ENCODE results near the gene NEDD8. TPM values are rescaled to one million over a fixed set of nuclear protein-coding genes. Genes with fewer than 3 reads are reported as not detected.

Gene NEDD8
- total and polyA plus RNA-seq, 10 donors: 98.6 to 237 (median 127) TPM

DNA sequence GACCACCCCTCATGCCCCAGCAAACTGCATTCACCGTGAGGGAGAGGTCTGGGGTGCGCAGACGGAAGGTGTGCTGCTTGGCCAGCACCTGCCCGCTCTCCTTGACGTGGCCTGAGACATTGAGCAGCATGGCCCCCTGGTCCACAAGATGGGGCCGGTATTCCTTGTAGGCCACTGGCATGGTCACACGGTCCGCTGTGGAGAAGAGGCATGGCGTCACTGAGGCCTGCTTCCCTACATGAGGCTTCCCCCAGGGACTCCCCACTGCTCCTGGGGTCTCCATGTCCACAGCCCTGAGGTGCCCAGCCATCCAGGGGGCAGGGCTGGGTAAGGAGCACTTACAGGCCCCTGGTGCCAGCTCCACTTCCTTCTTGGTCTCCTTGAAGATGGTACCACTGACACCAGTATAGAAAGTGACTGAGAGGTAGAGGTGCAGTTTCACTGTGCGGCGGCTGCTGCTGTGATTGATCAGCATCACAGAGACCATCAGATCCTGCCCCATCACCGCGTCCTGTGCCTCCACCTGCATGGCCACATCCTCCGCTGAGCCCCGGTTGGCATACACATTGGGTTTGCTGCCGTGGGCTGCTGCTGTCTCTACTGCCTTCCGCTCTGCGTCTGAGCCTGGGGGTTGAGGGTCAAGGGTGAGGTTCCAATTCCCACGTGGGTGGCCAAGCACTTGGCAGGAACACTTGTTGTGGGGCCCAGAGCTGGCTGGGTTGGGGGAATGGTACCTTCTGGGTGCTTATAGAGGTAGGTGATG is 22.6 kb upstream of the NEDD8 start:
- no peaks in the 10 kb centered on the region for H3K9me3 ChIP-seq
- intact Hi-C loops (cut with DNase I; ENCODE audit: low total_unique reads): no loop called here
- no peaks in the 10 kb centered on the region for H3K27me3 ChIP-seq (replicated peaks in 1 of 7)
- DNase-seq: peak; percentile 68
- peaks cover 0 to 15% (median 0%) of the 10 kb centered on the region in 6 donors for H3K4me1 ChIP-seq
- H3K27ac ChIP-seq: no peak overlapping the region
- H3K36me3 ChIP-seq: peaks cover 0 to 70% (median 6%) of the 10 kb centered on the region in 6 donors
- WGBS, 5 donors: 95 to 97% (median 95%) methylated on average over 12 to 19 of the region's 19 CpGs
- no peak overlapping the region for H3K4me3 ChIP-seq
- TF ChIP-seq, protein P1, sequence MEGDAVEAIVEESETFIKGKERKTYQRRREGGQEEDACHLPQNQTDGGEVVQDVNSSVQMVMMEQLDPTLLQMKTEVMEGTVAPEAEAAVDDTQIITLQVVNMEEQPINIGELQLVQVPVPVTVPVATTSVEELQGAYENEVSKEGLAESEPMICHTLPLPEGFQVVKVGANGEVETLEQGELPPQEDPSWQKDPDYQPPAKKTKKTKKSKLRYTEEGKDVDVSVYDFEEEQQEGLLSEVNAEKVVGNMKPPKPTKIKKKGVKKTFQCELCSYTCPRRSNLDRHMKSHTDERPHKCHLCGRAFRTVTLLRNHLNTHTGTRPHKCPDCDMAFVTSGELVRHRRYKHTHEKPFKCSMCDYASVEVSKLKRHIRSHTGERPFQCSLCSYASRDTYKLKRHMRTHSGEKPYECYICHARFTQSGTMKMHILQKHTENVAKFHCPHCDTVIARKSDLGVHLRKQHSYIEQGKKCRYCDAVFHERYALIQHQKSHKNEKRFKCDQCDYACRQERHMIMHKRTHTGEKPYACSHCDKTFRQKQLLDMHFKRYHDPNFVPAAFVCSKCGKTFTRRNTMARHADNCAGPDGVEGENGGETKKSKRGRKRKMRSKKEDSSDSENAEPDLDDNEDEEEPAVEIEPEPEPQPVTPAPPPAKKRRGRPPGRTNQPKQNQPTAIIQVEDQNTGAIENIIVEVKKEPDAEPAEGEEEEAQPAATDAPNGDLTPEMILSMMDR (IDR thresholded peaks at IDR 0.05 in 8 of 11, conservative IDR thresholded peaks at IDR 0.05 in 3 of 11): no peak
- TF ChIP-seq POLR2A (IDR thresholded peaks at IDR 0.05) (no peak), POLR2AphosphoS5 (IDR thresholded peaks at IDR 0.05) (no peak)

DNA sequence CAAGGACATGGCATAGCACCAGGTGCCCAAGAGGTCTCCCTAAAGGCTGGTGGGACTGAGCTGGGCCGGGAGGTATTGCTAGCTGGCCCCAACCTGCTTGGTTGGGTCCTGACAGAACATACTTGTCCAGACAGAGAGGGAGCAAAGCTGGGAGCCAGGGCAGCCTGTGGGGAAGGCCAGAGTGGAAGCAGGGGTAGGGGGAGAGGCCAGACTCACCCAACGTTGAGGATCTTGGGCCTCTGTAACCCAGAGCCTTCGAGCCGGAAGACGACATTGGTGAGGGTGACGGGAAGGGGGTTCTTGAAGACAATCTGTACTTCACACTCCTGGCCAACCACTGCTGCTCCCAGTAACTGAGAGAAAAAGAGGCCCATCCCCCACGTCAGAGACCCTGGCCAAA is 21.8 kb upstream of the NEDD8 start:
- intact Hi-C loops (cut with DNase I; ENCODE audit: low total_unique reads): no loop called here
- peaks cover 0 to 15% (median 0%) of the 10 kb centered on the region in 6 donors for H3K4me1 ChIP-seq
- no peaks in the 10 kb centered on the region for H3K27me3 ChIP-seq (replicated peaks in 1 of 7)
- no peak for TF ChIP-seq POLR2AphosphoS5 (IDR thresholded peaks at IDR 0.05)
- WGBS, 5 donors: 83 to 96% (median 86%) methylated on average over 7 of the region's 7 CpGs
- H3K27ac ChIP-seq: no peak overlapping the region
- peak; percentile 51 for DNase-seq
- peaks cover 0 to 66% (median 6%) of the 10 kb centered on the region in 6 donors for H3K36me3 ChIP-seq
- H3K4me3 ChIP-seq: no peak overlapping the region
- no peaks in the 10 kb centered on the region for H3K9me3 ChIP-seq

DNA sequence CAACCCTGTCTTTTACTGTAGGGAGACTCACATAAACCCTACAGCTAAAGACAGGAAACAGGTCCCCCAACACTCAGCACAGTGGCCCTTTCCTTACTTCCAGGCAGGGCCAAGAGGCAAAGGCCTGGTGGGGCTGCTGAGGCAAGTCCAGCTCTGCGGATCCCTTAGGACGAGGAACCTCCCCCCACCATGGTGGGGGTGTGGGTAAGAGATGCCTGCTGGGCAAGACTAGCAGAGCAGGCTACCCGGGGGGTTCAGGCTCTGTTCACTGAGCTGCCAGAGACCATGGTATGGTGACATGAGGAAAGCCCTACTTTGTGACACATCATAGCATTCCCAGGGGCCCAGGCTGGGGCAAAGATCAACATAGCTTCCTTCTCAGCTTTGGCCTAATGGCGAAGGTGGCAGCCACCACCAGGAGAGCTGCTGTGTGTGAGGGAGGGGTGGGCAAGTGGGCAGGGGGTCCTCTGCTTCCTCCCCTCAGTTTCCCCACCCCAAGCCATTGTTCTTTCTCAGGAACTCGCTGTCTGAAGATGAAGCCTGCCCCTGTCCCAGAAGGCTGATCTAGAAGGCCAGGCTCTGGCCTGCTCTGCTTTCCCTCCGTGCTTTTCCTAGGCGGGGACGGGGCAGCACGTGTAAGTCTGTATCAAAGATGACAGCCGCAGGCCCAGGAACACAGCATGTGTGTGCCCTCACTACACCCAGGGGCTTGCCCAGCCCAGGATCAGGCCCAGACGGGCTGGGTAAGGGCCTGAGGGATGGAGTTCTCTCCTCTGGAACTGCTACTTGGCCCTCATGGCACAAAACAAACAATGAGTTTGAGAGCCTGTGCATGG is 20.3 kb upstream of the NEDD8 start:
- WGBS, 5 donors: 80 to 87% (median 85%) methylated on average over 9 to 11 of the region's 11 CpGs
- peak; percentile 51 for DNase-seq
- no peaks in the 10 kb centered on the region for H3K27me3 ChIP-seq (replicated peaks in 1 of 7)
- H3K27ac ChIP-seq: peak overlapping the region in 2 of 8 donors; percentile 14 to 36
- no peaks in the 10 kb centered on the region for H3K9me3 ChIP-seq
- TF ChIP-seq, protein P1 (IDR thresholded peaks at IDR 0.05 in 8 of 11, conservative IDR thresholded peaks at IDR 0.05 in 3 of 11): no peak
- no peak for TF ChIP-seq POLR2A (IDR thresholded peaks at IDR 0.05)
- TF ChIP-seq POLR2AphosphoS5 (IDR thresholded peaks at IDR 0.05): no peak
- peaks cover 0 to 17% (median 0%) of the 10 kb centered on the region in 6 donors for H3K4me1 ChIP-seq
- no peak overlapping the region for H3K4me3 ChIP-seq
- peaks cover 0 to 59% (median 6%) of the 10 kb centered on the region in 6 donors for H3K36me3 ChIP-seq
- intact Hi-C loops (cut with DNase I; ENCODE audit: low total_unique reads): no loop called here

DNA sequence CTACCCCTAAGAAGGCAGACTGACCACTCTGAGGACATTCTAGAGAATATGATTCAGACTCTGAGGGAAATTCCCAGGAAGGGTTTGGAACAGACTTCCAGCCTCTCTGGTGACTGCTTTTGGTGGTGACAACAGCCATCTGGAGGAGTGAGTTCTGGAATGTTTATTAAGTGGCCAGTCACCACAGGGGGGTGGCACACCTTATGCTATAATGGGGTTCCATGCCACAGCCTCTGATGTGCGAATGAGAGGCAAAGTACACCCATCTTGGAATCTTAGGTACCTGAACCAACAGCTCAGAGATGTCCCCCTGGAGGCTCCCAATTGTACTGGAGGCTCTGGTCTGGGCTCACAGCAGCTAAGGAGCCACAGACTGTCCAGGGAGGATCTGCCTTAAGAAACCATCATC is 19.7 kb upstream of the NEDD8 start:
- DNase-seq: no peak
- intact Hi-C loops (cut with DNase I; ENCODE audit: low total_unique reads): no loop called here

More for the DNA sequence above, 19.7 kb upstream of the NEDD8 start:
- no peak overlapping the region for H3K4me3 ChIP-seq
- H3K4me1 ChIP-seq: peaks cover 0 to 23% (median 4%) of the 10 kb centered on the region in 6 donors
- H3K9me3 ChIP-seq: no peaks in the 10 kb centered on the region
- WGBS, 5 donors: 76 to 82% (median 81%) methylated on average over 1 of the region's 1 CpG; no CpG with 5 or more reads in 1 of the 5 donors
- peaks cover 0 to 55% (median 6%) of the 10 kb centered on the region in 6 donors for H3K36me3 ChIP-seq
- no peak for TF ChIP-seq POLR2A (IDR thresholded peaks at IDR 0.05)
- TF ChIP-seq, protein P1 (IDR thresholded peaks at IDR 0.05 in 8 of 11, conservative IDR thresholded peaks at IDR 0.05 in 3 of 11): no peak
- TF ChIP-seq POLR2AphosphoS5 (IDR thresholded peaks at IDR 0.05): peak in 1 of 3 donors; percentile 11
- H3K27ac ChIP-seq: peak overlapping the region in 2 of 8 donors; percentile 14 to 36
- H3K27me3 ChIP-seq (replicated peaks in 1 of 7): no peaks in the 10 kb centered on the region

Data from spleen (tissue), 11 donors.